HUES64 (cell line): Measurements from ENCODE around the gene KRTAP10-4.

Source experiments
- H3K27ac ChIP-seq: 2 replicates; pipeline ENCODE4 v1.7.0; 2013; ENCODE audit warnings: low read depth, low read length, inconsistent platforms
- H3K27me3 ChIP-seq: 2 replicates; pipeline ENCODE4 v1.6.1; 2013; ENCODE audit warnings: mild to moderate bottlenecking, low read length; ENCODE audit not compliant: insufficient read depth
- H3K36me3 ChIP-seq: 2 replicates; pipeline ENCODE4 v1.6.1; 2013; ENCODE audit warnings: mild to moderate bottlenecking, low read length; ENCODE audit not compliant: insufficient read depth
- H3K4me1 ChIP-seq: 2 replicates; pipeline ENCODE4 v1.6.1; 2013; ENCODE audit warnings: mild to moderate bottlenecking, low read length, moderate library complexity; ENCODE audit not compliant: insufficient read depth
- H3K4me3 ChIP-seq: 2 replicates; pipeline ENCODE4 v1.5.1; 2013; ENCODE audit warnings: mild to moderate bottlenecking, low read length, moderate library complexity
- H3K9ac ChIP-seq: 2 replicates; pipeline ENCODE4 v1.6.1; 2013; ENCODE audit warnings: mild to moderate bottlenecking, low read depth, low read length
- H3K9me3 ChIP-seq: 2 replicates; pipeline ENCODE4 v1.6.1; 2013; ENCODE audit warnings: low read depth, low read length; ENCODE audit not compliant: insufficient read depth
- WGBS: fragments of 150-250, 120-280 bp; methylation state at CpG from one replicate; pipeline ENCODE4 v1.1.7; 2013; ENCODE audit warnings: missing lambda C conversion rate; 5-methylcytosine and 5-hydroxymethylcytosine counted together

The KRTAP10-4 gene

DNA sequence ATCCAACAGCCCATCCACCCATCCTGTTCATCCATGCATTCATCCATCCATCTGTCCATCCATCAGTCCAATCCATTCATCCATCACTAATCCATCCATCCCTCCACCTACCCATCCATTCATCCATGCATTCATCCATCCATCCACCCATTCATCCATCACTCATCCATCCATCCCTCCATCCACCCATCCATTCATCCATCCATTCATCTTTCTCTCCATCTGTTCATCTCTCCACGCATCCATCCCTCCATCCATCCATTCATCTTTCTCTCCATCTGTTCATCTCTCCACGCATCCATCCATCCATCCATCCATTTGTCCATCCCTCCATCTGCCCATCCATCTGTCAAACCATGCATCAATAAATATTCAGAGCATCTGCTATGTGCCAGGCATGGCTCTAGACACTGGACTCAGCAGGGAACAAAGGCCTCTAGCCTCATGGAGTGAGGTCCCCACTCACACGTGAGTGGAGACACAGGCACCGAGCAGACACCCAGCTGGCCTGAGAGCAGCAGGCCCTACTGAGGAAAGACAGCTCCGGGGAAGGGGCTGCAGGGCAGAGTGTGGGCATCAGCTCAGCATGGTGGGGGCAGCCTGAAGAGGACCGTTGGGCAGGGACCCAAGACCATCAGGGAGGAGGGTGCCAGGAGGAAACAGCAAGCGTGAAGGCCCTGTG is 43.2 kb upstream of the KRTAP10-4 start:
- no peaks in the 10 kb centered on the region for H3K27me3 ChIP-seq
- 95% methylated on average over 7 of the region's 7 CpGs for WGBS

DNA sequence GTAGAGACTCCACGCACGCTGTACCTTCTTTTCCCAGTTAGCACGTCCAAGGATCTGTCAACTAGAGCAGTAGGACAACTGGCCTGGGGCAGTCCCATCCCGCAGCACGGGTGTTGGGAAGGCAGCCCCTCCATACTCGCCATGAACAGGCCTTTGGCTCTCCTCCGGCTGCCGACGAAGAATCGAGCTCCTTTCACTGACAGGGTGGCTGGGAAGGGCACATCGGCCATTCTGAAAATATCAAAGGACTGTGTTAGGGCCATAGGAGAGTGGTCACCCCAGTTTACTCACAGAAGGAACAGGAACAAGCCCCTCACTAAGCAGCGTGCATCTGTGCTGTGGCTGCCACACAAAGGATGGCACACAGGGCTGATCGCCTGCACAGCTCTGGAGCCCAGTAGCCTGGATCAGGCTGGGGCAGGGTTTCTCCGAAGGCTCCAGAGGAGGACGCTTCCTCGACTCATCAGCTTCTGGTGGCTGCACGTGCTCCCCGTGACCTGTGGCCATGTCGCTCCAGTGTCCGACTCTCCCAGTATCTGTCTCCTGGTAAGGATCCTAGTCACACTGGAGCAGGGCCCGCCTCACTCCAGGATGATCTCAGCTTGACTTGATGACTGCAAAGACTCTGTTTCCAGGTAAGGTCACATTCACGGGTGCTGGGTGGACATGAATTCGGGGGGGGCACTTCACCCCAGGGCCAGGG is 42.5 kb upstream of the KRTAP10-4 start:
- no peak overlapping the region for H3K9ac ChIP-seq
- H3K4me1 ChIP-seq, result no peaks in the 10 kb centered on the region
- H3K36me3 ChIP-seq, result no peaks in the 10 kb centered on the region
- H3K27ac ChIP-seq, result no peak overlapping the region
- no peak overlapping the region for H3K4me3 ChIP-seq
- WGBS, result 95% methylated on average over 23 of the region's 23 CpGs
- no peaks in the 10 kb centered on the region for H3K9me3 ChIP-seq
- no peaks in the 10 kb centered on the region for H3K27me3 ChIP-seq

More for the DNA sequence above, 43.2 kb upstream of the KRTAP10-4 start:
- Histone ChIP-seq H3K36me3 (no peaks in the 10 kb centered on the region), H3K4me1 (no peaks in the 10 kb centered on the region), H3K9ac (no peak overlapping the region), H3K4me3 (no peak overlapping the region), H3K9me3 (no peaks in the 10 kb centered on the region), H3K27ac (no peak overlapping the region)

DNA sequence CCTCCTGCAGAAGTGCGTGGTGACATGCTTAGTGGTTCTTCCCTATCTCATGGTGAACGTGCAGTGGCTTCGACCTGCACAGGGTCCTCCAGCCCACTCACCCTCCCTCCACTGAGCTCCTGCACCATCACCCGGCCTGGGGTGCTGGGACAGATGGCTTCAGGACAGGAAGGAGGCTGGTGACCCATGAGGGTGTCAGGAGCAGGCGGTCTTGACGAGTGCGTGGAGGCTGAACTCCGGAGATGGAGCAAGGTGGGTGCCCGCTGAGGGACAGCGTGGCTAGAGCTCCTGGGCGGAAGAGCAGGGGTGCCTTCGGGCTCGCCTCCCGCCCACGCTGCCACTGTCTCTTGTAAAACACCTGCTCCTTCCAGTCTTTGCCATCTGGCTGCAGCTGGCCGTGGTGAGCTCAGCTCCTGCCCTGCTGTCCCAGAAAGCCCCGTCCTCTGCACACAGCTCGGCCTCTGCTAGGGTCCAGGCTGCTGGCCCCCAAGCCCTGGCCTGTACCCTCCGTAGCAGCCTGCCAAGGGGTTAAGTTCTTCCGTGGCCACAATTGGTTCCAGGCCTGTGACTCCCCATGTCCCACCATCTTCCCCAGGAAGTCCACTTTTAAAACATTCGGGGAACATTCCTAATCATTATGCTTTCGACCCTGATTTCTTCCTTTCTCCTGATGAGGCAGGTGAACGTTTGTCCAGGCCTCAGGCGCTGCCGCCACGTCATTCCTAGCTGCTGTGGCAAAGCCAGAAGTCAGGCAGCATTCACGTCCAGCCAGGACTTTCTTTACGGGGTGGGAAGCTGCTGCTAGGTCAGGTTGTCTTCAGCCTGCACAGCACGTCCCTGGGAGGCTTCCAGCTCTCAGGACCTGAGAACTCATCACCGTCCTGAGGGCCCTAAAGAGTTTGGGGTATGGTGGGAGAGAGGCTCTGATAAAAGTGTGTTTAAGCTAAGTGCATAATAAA is 41.6 kb upstream of the KRTAP10-4 start:
- Histone ChIP-seq H3K27ac (no peak overlapping the region), H3K4me1 (no peaks in the 10 kb centered on the region), H3K9me3 (no peaks in the 10 kb centered on the region), H3K36me3 (no peaks in the 10 kb centered on the region), H3K9ac (no peak overlapping the region), H3K27me3 (no peaks in the 10 kb centered on the region), H3K4me3 (no peak overlapping the region)
- 92% methylated on average over 30 of the region's 30 CpGs for WGBS

DNA sequence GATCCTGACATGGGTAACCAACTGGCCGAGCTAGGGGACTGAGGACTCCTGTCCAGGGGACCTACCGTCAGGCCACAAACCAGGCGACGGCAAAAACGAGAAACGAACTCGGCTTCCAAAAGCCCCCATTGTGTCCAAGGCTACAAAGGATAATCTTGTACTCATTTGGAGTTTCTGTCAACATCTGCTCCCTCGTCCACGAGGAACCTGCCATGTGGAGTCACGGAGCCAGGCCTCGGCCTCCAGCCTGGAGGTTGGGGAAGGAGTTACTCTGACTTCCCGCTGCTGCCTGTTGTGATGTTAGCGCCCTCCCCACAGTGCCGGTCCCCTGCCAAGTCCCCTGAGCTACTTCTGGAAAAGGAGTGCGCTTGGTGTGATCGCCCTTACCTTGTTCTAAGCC is 40.8 kb upstream of the KRTAP10-4 start:
- H3K27ac ChIP-seq, result no peak overlapping the region
- no peaks in the 10 kb centered on the region for H3K4me1 ChIP-seq
- no peak overlapping the region for H3K9ac ChIP-seq
- H3K9me3 ChIP-seq, result no peaks in the 10 kb centered on the region
- no peak overlapping the region for H3K4me3 ChIP-seq
- H3K27me3 ChIP-seq, result no peaks in the 10 kb centered on the region
- 88% methylated on average over 16 of the region's 16 CpGs for WGBS
- H3K36me3 ChIP-seq, result no peaks in the 10 kb centered on the region

DNA sequence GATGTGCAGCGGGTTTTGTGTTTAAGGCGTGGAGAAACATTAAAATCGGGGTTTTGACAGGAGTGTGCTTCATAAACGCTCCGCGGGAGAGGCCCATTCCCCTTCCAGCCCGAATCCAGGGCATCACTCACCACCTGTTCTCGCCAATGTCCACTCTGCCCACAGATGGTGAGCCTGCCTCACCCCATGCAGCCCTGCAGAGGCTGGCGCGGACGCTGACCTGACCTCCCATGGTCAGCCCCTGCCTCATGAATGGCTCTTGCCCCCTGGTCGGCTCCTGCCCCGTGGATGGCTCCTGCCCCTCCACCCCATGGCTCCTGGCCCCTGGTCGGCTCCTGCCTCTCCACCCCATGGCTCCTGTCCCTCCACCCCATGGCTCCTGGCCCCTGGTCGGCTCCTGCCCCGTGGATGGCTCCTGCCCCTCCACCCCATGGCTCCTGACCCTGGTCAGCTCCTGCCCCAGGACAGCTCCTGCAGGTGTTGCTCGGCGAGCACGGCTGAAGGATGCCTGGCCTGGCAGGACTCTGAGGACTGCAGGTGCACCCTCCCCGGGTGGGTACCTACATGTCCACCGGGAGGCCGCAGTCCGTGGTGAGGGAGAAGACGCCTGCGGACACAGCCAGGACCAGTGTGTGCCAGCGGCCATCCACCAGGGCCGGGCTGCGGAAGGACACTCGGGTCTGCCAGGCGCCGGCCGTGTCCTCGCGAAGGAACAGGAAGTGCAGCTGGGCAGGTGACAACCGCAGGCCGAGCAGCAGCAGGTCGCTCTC is 40.2 kb upstream of the KRTAP10-4 start:
- WGBS, result 95% methylated on average over 37 of the region's 37 CpGs
- Histone ChIP-seq H3K27me3 (no peaks in the 10 kb centered on the region), H3K36me3 (no peaks in the 10 kb centered on the region), H3K4me3 (no peak overlapping the region), H3K4me1 (no peaks in the 10 kb centered on the region), H3K9ac (no peak overlapping the region), H3K9me3 (no peaks in the 10 kb centered on the region), H3K27ac (no peak overlapping the region)

DNA sequence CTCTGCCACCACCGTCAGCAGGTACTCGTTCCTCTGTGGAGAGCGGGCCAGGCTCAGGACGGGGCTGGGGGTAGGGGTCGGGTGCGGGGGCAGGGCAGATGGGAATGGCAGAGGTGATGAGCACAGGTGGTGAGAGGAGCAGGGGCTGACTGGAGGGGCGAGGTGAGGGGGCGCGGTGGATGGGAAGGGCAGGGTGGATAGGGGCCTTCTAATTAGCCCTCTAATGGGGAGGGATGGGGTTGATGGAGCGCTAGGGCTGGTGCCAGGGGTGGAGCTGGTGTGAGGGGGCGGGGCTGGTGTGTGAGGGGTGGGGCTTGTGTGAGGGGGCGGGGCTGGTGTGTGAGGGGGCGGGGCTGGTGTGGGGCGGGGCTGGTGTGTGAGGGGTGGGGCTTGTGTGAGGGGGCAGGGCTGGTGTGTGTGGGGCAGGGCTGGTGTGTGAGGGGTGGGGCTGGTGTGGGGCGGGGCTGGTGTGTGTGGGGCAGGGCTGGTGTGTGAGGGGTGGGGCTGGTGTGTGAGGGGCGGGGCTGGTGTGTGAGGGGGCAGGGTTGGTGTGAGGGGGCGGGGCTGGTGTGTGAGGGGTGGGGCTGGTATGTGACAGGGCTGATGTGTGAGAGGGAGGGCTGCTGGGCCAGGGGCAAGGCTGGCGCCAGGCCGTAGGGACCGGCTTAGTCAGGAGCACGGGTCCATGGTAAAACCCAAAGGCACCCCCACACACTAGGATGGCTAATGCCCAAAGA is 39.5 kb upstream of the KRTAP10-4 start:
- Histone ChIP-seq H3K36me3 (no peaks in the 10 kb centered on the region), H3K4me1 (no peaks in the 10 kb centered on the region), H3K9me3 (no peaks in the 10 kb centered on the region), H3K27me3 (no peaks in the 10 kb centered on the region), H3K9ac (no peak overlapping the region), H3K4me3 (no peak overlapping the region), H3K27ac (no peak overlapping the region)
- 96% methylated on average over 16 of the region's 21 CpGs for WGBS

DNA sequence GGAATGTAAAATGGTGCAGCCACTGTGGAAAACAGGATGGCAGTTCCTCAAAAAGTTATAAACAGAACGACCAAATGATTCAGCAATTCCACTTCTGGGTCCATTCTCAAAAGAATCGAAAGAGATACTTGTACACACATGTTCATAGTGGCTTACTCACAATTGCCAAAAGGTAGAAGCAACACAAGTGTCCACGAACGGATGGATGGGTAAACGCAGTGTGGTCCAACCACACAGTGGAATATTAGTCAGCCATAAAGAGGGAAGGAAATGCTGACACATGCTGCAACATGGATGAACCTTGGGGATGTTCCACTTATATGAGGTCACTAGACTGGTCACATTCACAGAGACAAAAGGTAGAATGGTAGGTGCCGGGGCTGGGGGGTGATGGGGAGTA is 38.8 kb upstream of the KRTAP10-4 start:
- H3K4me1 ChIP-seq, result no peaks in the 10 kb centered on the region
- no peaks in the 10 kb centered on the region for H3K27me3 ChIP-seq
- no peak overlapping the region for H3K4me3 ChIP-seq
- no peaks in the 10 kb centered on the region for H3K36me3 ChIP-seq
- 95% methylated on average over 6 of the region's 6 CpGs for WGBS
- no peak overlapping the region for H3K27ac ChIP-seq
- H3K9ac ChIP-seq, result no peak overlapping the region
- no peaks in the 10 kb centered on the region for H3K9me3 ChIP-seq

DNA sequence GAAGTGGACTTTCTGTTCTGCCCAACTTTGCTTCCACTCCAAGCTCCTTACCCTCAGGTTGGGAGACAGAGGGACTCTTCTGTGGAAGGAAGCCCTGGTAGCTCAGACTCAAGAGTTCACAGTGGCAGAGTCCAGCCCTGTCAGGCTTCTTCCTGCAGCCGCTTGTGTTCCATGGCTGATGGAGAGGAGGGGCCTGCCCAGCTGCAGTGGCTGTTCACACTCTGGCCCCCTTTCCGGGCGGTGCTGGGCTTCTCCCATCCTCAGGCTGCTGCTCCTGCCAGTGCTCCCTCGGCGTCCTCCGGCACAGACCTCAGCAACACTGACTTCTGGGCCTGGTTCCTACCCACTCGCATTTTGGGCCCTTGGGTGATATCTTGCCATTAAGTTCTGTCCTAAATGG is 37.6 kb upstream of the KRTAP10-4 start:
- no peaks in the 10 kb centered on the region for H3K9me3 ChIP-seq
- no peak overlapping the region for H3K27ac ChIP-seq
- no peaks in the 10 kb centered on the region for H3K36me3 ChIP-seq
- H3K9ac ChIP-seq, result no peak overlapping the region
- WGBS, result 79% methylated on average over 7 of the region's 7 CpGs
- H3K4me1 ChIP-seq, result no peaks in the 10 kb centered on the region
- H3K27me3 ChIP-seq, result no peaks in the 10 kb centered on the region
- no peak overlapping the region for H3K4me3 ChIP-seq

DNA sequence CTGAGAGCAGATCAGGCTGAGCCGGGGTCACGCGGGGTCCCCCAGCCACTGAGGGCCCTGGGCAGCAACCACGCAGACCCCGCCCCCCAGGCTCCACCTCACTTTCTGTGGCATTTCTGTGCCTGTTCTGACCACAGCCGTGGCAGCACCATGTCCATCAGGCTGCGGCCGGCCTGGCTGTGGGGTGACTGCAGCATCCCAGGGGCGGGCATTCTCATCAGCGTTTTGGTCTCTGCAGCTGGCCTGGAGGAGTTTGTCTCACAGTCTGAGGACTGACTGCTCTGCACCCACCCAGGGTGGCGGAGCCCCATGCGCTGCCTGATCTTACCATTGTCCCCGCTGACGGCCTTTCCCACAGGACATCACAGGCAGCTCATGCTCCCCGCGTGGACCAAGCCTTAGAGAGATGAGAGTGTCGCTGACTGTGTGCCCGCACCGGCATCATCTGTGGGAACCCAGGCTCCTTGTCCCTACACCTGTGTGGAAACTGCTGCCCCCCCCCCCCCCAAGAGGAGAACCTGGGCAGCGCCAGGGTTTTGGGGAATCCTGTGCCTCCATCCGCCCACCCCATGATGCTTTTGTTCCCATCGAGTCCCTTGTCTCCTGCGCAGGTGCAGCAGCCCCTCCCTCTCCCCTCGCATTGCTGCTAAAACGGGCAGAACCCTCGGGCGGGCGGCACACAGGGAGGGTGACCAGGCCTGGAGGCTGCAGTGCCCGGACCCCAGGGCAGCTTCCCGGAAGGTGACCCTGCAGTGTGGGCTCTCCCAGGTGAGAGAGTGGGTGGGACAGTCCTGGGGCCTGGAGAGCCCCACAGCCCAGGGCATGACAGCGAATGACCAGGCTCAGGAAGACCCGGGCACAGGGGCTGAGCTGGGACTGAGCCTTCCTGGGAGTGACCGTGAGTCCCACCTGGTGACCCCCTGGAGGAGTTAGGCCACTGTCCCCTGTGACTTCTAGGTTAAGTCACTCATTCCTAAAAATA is 35.3 kb upstream of the KRTAP10-4 start:
- 94% methylated on average over 33 of the region's 33 CpGs for WGBS
- Histone ChIP-seq H3K27me3 (no peaks in the 10 kb centered on the region; the same call in 1 of the 2 replicates), H3K36me3 (no peaks in the 10 kb centered on the region), H3K4me3 (no peak overlapping the region), H3K4me1 (no peaks in the 10 kb centered on the region), H3K27ac (no peak overlapping the region), H3K9ac (no peak overlapping the region), H3K9me3 (no peaks in the 10 kb centered on the region)
